Fibroblast of upper back skin (primary cell): Measurements from ENCODE around the gene ENHO.
"Not testable (repeated sequence)": the region's sequence is repeated elsewhere in the genome, so short reads cannot be mapped to it uniquely, and the experiment has no call there.

Experiments
- DNase-seq: peaks from one replicate; pipeline ENCODE4 v3.0.0-alpha.2; 2013

ENHO gene

DNA sequence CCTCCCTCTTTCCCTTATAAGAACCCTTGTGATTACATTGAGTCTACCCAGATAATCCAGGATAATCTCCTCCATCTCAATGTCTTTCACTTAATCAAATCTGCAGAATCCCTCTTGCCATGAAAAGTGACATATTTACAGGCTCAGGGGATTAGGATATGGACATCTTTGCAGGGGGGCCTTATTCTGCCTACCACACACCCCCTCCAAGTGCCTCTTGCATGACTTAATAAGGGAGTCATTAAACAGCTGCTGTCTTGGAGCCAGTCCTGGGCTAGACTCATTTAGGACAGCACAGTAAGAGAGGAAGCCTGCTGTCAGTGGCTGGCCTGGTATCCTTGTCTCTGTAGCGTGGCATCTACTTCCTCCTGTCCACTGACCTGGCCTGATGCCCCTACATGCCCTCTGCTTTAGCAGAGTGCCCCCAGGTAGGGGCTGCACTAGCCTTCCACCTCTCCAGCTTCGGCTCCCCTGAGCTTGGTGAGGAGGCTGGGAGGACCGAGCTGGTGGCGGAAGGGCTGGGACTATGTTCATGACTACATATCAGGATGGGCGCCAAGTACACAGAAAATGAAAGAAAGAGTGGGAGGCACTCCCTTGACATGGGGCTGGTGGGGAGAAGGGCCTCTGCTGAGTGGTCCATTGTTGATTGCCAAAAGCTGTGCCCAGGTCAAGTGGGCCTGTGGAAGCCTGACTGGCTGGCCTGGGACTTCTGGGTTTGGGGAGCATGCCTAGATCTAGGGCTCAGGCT lies 17.2 kb downstream of the ENHO start:
- DNase-seq: no peak

DNA sequence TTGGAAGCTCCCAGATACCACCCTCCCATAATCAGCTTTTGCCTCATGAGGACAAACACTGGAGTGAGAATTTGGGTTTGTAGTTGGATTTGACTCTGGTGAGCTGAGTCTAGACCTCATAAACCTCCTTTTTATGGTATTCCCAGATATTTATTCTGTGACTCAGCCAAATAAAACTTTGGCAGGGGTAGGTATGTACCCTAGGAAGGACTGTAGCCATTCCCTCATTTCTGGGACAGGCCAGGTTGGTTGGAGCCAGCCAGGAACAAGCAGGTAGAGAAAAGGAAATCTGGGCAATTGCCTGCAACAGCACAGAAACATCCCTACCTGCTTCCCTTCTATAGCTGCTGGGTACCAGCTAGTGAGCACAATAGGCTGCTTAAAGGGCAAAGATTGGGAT lies 19.4 kb downstream of the ENHO start:
- no peak for DNase-seq

DNA sequence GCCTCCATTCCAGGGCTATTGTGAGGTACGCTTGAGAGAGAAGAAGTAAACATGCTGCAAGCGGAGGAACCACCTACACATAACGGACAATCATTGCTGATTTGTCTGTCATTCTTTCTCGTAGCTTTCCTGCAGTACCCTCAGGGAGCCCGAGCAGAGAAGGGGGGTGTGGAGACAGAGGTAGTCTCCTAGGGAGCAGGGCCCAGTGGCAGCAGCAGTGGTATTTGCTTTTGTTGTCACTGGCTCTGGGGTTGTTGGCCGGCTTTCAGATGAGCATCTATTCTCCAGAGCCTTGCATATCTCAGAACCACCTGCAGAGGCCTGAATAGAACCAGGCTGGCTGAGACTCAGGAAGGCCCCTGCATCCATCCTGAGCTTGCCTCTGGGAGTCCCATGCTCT lies 19.9 kb downstream of the ENHO start:
- DNase-seq: no peak

DNA sequence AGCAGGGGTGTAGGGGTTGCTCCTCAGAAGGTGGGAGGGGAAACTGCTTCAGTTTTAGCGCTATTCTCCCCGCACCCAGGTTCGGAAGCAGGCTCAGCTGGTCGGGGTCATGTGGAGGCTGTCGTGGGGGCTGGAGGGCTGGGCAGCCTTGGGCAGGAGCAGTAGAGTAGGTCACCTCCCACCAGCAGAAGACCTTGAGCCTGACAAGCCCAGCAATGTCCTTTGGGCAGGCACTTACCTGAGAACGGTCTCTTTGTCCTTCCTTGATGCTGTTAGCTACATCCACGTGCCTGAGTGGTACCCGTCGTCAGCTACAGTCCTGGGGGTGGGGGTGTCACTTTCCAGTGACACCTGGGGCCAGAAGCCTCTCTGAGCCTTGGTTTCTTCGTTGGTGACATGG lies 20.3 kb downstream of the ENHO start:
- no peak for DNase-seq

DNA sequence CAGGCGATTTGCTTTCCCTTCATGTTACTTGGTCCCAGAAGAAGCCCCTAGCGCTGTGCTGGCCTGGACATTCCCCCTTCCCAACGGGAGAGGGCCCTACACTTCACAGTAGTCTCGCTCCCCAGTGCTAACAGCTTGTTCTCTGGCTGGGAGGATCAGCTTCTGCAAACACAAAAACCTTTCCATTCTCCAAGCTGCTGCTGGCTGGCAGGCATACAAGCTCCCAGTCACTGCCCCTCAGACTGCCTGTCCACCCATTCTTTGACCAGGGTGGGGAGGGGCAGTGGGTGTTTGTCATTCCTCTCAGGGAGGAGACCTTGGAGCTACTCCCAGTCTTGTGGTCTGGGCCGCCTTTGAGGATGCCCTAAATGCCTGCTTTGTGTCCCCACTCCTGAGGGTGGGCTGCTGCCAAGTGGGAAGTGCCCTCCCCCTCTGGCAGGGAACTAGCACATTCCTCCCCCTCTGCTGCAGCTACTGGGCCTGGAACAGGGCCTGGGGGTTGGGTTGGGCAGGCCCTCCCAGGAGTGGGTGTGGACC lies 20.8 kb downstream of the ENHO start:
- peak; percentile 77 for DNase-seq

DNA sequence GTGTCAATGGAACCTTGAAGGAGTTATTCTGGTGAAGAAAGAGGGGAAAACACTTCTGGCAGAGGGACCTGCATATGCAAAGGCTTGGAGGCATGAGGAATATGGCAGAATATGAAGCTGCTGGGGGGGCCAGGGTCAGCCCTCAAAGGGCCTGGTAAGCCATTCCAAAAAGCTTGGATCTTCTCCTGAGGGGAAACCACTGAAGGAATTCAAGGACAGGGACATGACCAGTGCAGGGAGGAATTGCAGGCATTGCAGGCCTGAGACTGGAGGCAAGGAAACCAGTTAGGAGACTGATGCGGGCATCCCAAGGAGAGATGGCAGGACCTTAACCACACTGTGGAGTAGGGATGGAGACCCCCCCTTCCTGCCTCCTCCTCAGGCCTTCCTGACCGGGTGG lies 21.4 kb downstream of the ENHO start:
- no peak for DNase-seq

DNA sequence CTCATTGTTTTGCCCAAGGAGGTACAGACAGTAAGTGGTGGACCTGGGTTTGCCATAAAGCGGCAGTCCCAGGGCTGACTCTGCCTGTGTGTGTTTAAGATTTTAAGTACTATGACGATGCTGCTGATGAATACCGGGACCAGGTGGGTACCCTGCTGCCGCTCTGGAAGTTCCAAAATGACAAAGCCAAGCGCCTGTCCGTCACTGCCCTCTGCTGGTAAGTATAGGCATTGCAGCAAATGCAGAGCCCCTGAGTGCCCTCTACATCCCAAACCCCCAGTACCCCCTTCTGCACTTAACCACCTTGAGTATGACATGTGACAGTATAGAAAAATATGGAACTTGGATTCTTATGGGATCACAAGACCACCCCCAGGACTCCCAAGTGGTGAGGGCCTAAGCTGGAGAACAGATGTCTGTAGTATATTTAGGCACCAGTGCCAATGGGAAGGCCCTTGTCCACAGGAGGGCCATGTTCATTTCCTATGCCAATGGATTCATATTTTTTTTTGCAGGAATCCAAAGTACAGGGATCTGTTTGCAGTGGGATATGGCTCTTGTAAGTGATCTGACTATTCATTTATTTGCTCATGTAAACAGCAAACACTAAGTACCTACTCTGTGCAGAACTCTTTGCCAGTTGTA lies 22.0 kb downstream of the ENHO start:
- peak; percentile 38 for DNase-seq

DNA sequence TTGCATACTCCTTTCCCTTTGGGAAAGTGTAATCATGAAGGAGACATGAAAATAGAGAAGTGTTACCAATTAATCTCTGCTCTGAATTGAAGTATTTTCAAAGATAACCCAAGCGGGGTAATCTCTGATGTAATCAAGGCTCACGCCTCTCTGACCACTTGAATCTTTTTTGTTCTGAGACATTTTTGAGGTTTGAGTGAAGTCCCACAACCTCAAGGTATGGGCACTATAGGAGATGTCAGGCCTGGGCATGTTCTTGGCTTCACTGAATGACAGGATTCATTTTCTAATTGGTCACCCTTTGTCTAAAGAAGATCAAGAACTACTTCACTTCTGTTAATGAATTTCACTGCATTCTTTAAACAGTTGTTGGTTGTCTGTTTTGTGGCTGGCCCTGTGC lies 23.7 kb downstream of the ENHO start:
- no peak for DNase-seq

DNA sequence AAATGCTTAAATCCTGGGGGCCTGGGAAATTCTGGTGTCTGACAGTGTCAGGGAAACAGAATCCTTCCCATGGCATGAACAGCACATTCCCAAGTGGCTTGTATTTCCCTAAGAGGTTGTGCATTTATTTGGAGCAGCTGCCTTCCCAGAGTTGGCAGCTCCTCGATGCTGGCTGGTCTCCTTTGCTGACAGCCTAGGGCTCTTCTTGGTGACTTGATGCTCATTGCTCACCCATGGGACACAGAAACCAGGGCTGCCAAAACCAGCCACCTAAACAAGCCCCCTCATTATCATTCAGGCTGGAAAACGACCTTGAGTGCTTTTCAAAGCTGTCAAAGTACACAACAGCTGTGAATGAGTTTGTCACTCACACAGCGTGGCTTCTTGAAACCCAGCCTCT lies 24.2 kb downstream of the ENHO start:
- DNase-seq: no peak

DNA sequence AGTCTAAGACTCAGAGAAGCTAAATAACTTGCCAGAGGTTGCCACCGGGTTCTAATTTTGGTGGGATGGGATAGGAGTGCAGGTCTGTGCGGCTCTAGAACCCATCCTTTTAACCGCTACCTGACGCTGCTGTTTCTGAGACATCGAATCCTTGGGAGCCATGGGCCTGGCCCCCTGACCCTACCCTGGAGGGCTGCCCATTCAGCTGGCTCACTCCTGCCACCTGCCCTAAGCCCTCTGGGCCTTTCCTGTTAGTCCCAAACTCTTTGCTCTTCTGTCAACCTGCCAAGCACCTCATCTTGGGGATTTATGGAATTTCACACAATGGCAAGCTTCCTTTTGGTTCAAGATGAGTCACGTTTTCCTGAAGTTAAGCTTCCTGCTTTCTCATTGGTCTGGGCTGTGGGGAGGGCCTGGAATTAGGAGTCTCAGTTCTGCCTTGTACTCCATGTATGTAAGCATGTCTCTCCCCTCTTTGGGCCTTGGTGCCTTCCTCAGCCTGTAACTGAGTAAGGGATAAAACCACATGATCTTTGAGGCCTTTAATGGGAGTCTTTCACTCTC lies 26.6 kb downstream of the ENHO start:
- peak; percentile 52 for DNase-seq

DNA sequence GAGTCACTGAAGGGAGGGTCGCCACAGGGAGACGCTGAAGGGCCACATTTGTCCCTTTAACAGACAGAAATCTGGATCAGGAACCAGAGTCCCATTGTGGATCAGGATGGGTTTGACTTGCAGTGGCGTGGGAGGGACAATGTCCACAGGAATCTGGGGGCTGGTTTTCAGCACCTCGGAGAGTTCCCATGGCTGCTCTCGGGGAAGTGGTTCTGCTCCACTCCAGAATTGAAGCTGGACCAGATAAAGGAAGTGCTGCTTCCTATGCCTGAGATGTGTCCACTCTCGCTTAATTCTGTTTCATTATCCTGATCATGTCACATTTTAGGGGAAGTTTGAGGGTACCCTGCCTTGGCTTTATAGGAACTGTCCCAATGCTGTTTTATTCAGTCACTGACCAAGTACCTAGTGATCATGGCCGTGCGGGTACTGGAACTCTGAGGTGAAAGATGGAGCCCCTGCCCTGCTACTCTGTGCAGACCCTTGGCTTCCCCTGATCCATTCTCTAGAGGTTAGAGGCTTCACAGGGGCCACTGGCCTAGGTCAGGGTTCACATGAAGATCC lies 28.7 kb downstream of the ENHO start:
- DNase-seq: peak; percentile 49

DNA sequence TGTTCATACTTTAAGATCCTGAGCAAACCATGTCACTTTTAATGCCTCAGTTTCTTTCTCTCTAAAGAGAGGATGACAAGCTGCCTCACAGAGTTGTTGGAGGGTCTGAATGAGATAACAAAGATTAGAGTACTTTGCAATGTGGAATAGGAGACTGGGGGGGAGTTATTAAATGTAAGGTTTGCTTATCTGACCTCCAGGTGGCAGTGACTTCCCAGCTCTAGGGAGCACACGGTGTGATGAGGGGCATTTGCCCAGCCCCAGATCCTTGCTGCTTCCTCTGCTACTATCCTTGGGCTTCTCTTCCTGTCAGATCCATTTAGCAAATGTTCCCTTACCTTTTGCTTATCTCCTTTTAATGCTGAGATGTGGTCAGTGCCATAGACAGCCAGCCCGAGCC lies 30.7 kb downstream of the ENHO start:
- DNase-seq: no peak

DNA sequence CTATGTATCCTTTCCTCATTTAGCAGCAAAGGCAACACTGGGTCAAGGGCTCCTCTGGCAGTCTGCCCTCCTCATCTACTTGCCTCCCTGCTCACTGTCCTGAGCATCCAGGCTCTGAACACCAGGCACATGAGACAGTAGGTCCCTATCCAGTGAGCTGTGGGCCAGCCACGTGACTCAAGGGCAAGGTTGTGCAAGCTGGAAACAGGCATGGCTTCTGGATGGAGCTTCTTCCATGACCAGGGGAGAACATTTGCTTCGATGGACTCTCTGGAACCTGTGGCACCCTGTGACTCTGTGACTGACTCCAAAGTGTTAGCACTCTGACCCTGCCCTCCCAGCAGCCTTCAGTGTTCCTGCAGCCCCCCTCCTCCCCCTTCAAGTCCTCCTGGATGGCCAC lies 31.2 kb downstream of the ENHO start:
- DNase-seq: no peak

DNA sequence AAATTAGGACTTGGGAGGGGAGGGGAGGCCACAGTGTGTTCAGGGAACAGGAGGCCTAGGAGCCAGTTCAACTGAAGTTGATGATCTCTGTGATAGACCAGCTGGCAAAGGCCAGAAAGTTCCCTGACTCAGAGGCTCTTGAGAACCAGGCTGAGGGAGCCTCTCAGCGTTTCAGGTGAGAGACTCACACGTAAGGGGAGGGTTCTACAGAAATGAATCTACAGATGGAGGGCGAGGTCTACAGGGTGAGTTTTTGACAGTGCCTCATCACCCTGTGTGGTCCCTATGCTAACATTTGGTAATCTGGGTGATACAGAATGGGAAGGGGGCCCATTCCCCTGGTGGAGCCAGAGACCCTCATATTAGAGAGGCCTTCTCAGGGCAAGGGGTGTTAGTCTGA lies 32.0 kb downstream of the ENHO start:
- no peak for DNase-seq

DNA sequence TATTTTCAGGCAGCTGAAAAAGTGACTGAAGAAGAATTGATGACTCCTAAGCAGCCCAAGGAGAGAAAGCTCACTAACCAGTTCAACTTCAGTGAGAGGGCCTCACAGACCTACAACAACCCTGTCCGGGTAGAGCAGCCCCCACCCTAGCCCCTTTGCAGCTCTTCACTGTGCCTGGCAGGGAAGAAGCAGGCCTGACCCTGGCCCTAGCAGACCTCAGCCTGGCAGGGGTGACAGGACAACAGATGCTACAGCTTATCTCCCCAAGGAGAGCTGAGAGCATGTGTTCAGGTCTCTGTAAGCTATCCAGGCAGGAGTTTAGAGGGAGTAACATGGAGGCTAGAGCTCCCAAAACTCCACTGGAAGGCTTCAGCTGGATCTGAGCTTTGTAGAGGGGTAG lies 32.4 kb downstream of the ENHO start:
- DNase-seq: no peak

DNA sequence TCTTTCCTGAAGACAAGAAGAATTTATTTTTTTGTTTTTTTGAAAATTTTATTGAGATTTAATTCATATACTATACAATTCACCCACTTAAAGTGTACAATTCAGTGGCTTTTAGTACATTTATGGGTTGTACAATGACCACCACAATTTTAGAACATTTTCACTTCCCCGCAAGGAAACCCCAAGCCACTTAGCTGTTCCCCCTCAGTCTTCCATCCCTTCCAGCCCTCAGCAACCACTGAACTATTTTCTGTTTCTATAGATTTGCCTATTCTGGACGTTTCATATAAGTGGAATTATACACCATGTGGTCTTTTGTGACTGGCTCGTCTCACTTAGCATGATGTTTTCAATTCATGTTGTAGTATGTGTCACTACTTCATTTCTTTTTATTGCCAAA lies 36.2 kb downstream of the ENHO start:
- DNase-seq: no peak

DNA sequence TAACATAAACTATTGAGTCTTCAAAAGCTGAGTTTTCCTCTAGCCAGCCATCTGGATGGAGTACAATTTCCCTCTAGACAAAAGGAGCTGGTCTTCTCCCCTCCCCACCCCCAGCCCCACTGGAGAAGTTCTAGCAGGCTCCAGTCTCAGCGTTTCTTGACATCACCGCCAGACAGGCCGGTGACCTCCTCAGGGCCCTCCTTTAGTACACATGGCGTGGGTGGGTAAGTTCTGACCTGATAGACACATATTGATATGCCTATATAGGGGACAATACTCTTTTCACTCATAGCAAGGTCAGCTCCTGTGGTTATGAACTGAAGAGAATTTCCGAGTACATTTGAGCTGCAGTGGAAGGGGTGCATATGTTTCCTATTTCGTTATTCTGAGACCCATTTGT lies 37.0 kb downstream of the ENHO start:
- no peak for DNase-seq

DNA sequence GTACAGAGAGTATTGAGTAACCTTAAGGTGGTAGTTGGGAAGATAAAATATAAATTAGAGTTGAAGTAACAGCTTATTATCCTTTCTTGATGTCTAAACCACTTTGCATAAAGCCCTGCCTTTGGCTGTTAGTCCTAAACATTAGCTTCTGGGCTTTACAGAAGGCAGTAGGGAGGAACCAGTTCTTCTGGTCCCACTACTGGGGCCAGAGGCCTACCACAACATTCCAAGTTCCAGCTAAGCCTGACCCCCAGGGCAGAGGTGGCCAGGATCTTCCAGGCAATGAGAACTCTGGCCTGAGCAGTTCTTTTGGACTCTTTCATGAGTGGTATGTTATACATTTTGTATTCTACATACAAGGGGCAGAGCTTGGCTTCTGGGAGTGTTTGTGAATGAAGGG lies 38.1 kb downstream of the ENHO start:
- no peak for DNase-seq

DNA sequence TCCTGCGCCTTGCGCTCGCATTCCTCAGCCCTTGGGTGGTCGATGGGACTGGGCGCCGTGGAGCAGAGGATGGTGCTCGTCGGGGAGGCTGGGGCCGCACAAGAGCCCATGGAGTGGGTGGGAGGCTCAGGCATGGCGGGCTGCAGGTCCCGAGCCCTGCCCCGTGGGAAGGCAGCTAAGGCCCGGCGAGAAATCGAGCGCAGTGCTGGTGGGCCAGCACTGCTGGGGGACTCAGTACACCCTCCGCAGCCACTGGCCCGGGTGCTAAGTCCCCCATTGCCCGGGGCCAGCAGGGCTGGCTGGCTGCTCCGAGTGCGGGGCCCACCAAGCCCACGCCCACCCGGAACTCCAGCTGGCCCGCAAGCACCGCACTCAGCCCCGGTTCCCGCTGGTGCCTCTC lies 40.0 kb downstream of the ENHO start:
- not testable (repeated sequence) for DNase-seq

DNA sequence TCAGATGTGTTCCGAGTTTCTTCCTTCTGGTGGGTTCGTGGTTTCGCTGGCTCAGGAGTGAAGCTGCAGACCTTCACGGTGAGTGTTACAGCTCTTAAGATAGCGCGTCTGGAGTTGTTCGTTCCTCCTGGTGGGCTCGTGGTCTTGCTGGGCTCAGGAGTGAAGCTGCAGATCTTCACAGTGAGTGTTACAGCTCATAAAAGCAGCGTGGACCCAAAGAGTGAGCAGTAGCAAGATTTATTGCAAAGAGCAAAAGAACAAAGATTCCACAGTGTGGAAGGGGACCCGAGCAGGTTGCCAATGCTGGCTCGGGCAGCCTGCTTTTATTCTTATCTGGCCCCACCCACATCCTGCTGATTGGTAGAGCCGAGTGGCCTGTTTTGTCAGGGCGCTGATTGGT lies 41.2 kb downstream of the ENHO start:
- DNase-seq: not testable (repeated sequence)

DNA sequence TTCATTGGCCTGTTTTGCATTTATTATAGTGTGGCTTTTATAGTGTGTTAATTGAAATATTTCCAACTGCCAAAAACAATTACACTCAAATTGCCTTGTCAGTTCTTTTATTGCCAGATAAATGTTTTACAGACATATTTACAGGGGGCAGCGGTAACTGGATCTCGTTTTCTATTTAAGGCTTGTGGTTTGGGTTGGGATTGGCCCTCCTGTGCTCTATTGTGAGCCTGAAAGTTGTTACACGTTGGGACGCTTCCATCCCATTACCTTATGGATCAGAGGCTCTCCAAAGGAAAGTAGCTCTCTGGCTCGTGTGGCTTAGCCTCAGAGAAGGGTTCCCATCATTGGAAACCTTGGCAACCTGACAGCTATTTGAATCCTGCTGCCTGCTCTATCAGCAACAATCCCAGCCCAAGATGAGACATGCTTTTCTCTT lies 43.3 kb downstream of the ENHO start:
- no peak for DNase-seq

DNA sequence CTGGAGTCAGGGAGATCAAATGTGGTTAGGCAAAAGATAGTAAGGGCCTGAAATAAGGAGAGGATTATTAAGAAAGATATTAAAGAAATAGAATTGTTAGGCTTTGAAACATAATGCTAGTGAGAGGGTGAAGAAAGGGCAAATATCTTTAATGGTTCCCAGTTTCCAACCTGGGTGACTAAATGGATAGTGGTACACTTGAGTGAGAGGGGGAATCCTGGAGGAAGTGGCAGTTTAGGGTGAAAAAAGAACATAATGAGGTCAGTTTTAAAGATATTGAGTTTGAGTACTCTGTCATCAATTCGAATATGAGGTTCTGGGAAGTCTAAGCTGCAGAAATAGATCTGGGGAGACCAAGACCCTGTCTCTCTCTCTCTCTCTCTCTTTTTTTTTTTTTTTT lies 45.2 kb downstream of the ENHO start:
- no peak for DNase-seq

DNA sequence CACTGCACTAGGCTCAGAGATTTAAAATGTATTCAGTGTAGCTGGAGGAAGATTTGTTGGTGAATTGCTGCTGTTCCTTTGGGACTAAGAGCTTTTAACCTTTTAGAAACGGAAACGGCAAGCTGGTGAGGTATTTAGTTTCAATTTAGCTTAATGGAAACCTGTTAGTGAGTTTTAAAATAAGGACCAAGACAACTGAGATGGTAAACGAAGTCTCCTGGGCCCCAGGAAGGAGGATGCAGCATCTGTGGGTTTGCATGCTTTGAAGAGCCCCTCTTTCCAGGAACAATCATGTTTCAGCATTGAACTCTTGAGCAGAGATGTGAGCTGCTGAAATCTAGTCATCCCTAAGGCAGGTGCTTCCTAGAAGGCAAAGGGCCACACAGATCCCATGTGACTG lies 47.7 kb downstream of the ENHO start:
- DNase-seq: no peak
